ENCODE measurements around the gene GGA1.
"Not testable (repeated sequence)": the region's sequence is repeated elsewhere in the genome, so short reads cannot be mapped to it uniquely, and the experiment has no call there.

GGA1 gene

GRCh38 chr22:37610153-37610475, 1.5 kb downstream of the GGA1 start:
- not testable (repeated sequence) for DNase-seq

- no peak for DNase-seq
Measured at GRCh38 chr22:37610480-37611129, 2.0 kb downstream of the GGA1 start.

- DNase-seq: no peak
Measured at GRCh38 chr22:37611207-37611606, 2.6 kb downstream of the GGA1 start.

- no peak for DNase-seq
Measured at GRCh38 chr22:37616201-37617083, 7.8 kb downstream of the GGA1 start.

GRCh38 chr22:37617431-37617830, 8.8 kb downstream of the GGA1 start:
- no peak for DNase-seq

- no peak for DNase-seq
Measured at GRCh38 chr22:37618072-37618656, 9.5 kb downstream of the GGA1 start.

GRCh38 chr22:37618674-37619073, 10.0 kb downstream of the GGA1 start:
- no peak for DNase-seq

GRCh38 chr22:37619991-37620390, 11.4 kb downstream of the GGA1 start:
- DNase-seq: no peak

- no peak for DNase-seq
Measured at GRCh38 chr22:37621352-37621860, 12.8 kb downstream of the GGA1 start.

- DNase-seq: peak; percentile 84 to 85
Measured at GRCh38 chr22:37623075-37624016, 14.7 kb downstream of the GGA1 start.

GRCh38 chr22:37624017-37624365, 15.4 kb downstream of the GGA1 start:
- no peak for DNase-seq

- no peak for DNase-seq
Measured at GRCh38 chr22:37624876-37625275, 16.2 kb downstream of the GGA1 start.

GRCh38 chr22:37625737-37626136, 17.1 kb downstream of the GGA1 start:
- no peak for DNase-seq

- no peak for DNase-seq
Measured at GRCh38 chr22:37626144-37626543, 17.5 kb downstream of the GGA1 start.

GRCh38 chr22:37626556-37627075, 18.0 kb downstream of the GGA1 start:
- no peak for DNase-seq

- DNase-seq: no peak
Measured at GRCh38 chr22:37627121-37627520, 18.5 kb downstream of the GGA1 start.

GRCh38 chr22:37627545-37627944, 18.9 kb downstream of the GGA1 start:
- peak; percentile 66 to 71 for DNase-seq

GRCh38 chr22:37628830-37629229, 20.2 kb downstream of the GGA1 start:
- DNase-seq: no peak

GRCh38 chr22:37629928-37630327, 21.3 kb downstream of the GGA1 start:
- DNase-seq: no peak

GRCh38 chr22:37630839-37631435, 22.3 kb downstream of the GGA1 start:
- no peak for DNase-seq

GRCh38 chr22:37631448-37632173, 23.0 kb downstream of the GGA1 start:
- no peak for DNase-seq

Measured in activated T-cell treated with anti-CD3 and anti-CD28 coated beads, Interleukin-2, amount 50 U/mL, for 48 hours (primary cell).